SU-DHL-6 (cell line): ENCODE results near the gene USP28.

ENCODE experiments used
- H2AFZ ChIP-seq: fragments of 200-600 bp; sonication (generic); 2 replicates; pipeline ENCODE4 v1.6.1; 2014; ENCODE audit warnings: low read depth, mild to moderate bottlenecking, moderate library complexity, mixed read lengths, antibody characterized with exemption, low read length; ENCODE audit not compliant: severe bottlenecking
- H3F3A ChIP-seq: fragments of 200-600 bp; shearing (Covaris generic); 2 replicates; pipeline ENCODE4 v1.6.0; 2016; ENCODE audit warnings: antibody characterized with exemption, mild to moderate bottlenecking; ENCODE audit not compliant: insufficient read depth
- H3K27ac ChIP-seq: fragments of 200-600 bp; sonication (generic); 2 replicates; pipeline ENCODE4 v1.5.1; 2016; ENCODE audit warnings: low read depth, mild to moderate bottlenecking, low read length, moderate library complexity, mixed read lengths
- H3K27me3 ChIP-seq: fragments of 200-600 bp; sonication (generic), shearing (Covaris generic); 2 replicates; pipeline ENCODE4 v1.6.0; 2014; ENCODE audit warnings: mild to moderate bottlenecking, low read length
- H3K36me3 ChIP-seq: fragments of 200-600 bp; sonication (generic); 2 replicates; pipeline ENCODE4 v1.6.1; 2014; ENCODE audit warnings: mild to moderate bottlenecking, low read length, mixed read lengths
- H3K4me2 ChIP-seq: fragments of 300-600, 200-600 bp; shearing (Covaris generic), sonication (generic); 2 replicates; pipeline ENCODE4 v1.6.0; 2014; ENCODE audit warnings: low read length, low read depth, mild to moderate bottlenecking; ENCODE audit not compliant: poor library complexity, severe bottlenecking
- H3K4me3 ChIP-seq: fragments of 200-600 bp; sonication (generic); 2 replicates; pipeline ENCODE4 v1.5.1; 2014; ENCODE audit warnings: antibody characterized with exemption, low read length, mild to moderate bottlenecking, mixed read lengths; ENCODE audit not compliant: insufficient read depth, poor library complexity, severe bottlenecking
- H3K79me2 ChIP-seq: fragments of 200-600 bp; sonication (generic); 2 replicates; pipeline ENCODE4 v1.6.1; 2014; ENCODE audit warnings: mild to moderate bottlenecking, low read length, moderate library complexity; ENCODE audit not compliant: insufficient read depth
- H3K9ac ChIP-seq: fragments of 200-600 bp; sonication (generic); 2 replicates; pipeline ENCODE4 v1.7.0; 2014; ENCODE audit warnings: mild to moderate bottlenecking, low read length
- H3K9me2 ChIP-seq: fragments of 200-600 bp; sonication (generic); replicated peaks from 2 replicates; pipeline ENCODE4 v1.6.1; 2014; ENCODE audit warnings: low read length; ENCODE audit not compliant: insufficient read depth
- H3K9me3 ChIP-seq: fragments of 200-600 bp; sonication (generic); 2 replicates; pipeline ENCODE4 v1.6.1; 2014; ENCODE audit warnings: low read length, mixed read lengths; ENCODE audit not compliant: insufficient read depth
- H4K20me1 ChIP-seq: fragments of 200-600 bp; sonication (generic); 2 replicates; pipeline ENCODE4 v1.6.1; 2014; ENCODE audit warnings: low read depth, mild to moderate bottlenecking, antibody characterized with exemption, low read length, moderate library complexity, mixed read lengths
- CTCF ChIP-seq: fragments of 200-600 bp; sonication (generic); IDR thresholded peaks from one replicate; pipeline ENCODE4 v1.5.1; 2017; ENCODE audit warnings: antibody characterized with exemption, mild to moderate bottlenecking, low read length, moderate library complexity; ENCODE audit not compliant: insufficient read depth, poor library complexity, severe bottlenecking
- EZH2phosphoT487 ChIP-seq: fragments of 200-600 bp; sonication (generic), shearing (Covaris generic); conservative IDR thresholded peaks from 2 replicates; pipeline ENCODE4 v1.6.1; 2018; ENCODE audit warnings: mild to moderate bottlenecking, antibody characterized with exemption, low read length, moderate library complexity, mixed read lengths

Gene USP28

GRCh38 chr11:113752932-113753331 lies 122.4 kb downstream of the USP28 start:
- no peak overlapping the region for H3K4me3 ChIP-seq
- H3K27me3 ChIP-seq, result no peaks in the 10 kb centered on the region
- no peak for TF ChIP-seq EZH2phosphoT487
- no peak for TF ChIP-seq CTCF
- H3F3A ChIP-seq, result no peaks in the 10 kb centered on the region
- H3K9me2 ChIP-seq, result no peaks in the 10 kb centered on the region
- no peaks in the 10 kb centered on the region for H4K20me1 ChIP-seq
- H3K9ac ChIP-seq, result no peak overlapping the region
- H3K27ac ChIP-seq, result no peak overlapping the region
- no peaks in the 10 kb centered on the region for H3K79me2 ChIP-seq
- peaks cover 20% of the 10 kb centered on the region; the same call in 1 of the 2 replicates for H3K36me3 ChIP-seq
- no peaks in the 10 kb centered on the region for H3K9me3 ChIP-seq
- H3K4me2 ChIP-seq, result no peak overlapping the region
- H2AFZ ChIP-seq, result no peak overlapping the region
